LNCaP clone FGC (cell line): Measurements from ENCODE around the gene TRAF2.
A peak's percentile ranks its signal among the peaks of the same experiment; 100 is the strongest.
"Not testable (repeated sequence)": the region's sequence is repeated elsewhere in the genome, so short reads cannot be mapped to it uniquely, and the experiment has no call there.

Experiments
- DNase-seq: peaks from one replicate; pipeline ENCODE4 v3.0.0-alpha.2; 2011; ENCODE audit warnings: low read depth
- H3K4me3 ChIP-seq: 2 replicates; pipeline ENCODE4 v1.5.1; 2011; ENCODE audit warnings: mild to moderate bottlenecking, low read depth, low read length, control low read depth
- CTCF ChIP-seq: IDR thresholded peaks from 2 replicates; pipeline ENCODE4 v1.5.1; 2012; ENCODE audit warnings: mild to moderate bottlenecking; ENCODE audit not compliant: control insufficient read depth, insufficient read depth; ENCODE audit errors: extremely low read depth

The TRAF2 gene

GRCh38 chr9:136840877-136841645, 45.3 kb upstream of the TRAF2 start:
- TF ChIP-seq CTCF: no peak
- DNase-seq: peak; percentile 74

GRCh38 chr9:136841646-136842379, 44.5 kb upstream of the TRAF2 start:
- DNase-seq: peak; percentile 58
- peak overlapping the region; percentile 50 for H3K4me3 ChIP-seq

More at GRCh38 chr9:136840877-136841645, 45.3 kb upstream of the TRAF2 start:
- H3K4me3 ChIP-seq: peak overlapping the region; percentile 50; the same call in 1 of the 2 replicates

- peak; percentile 38 for DNase-seq
- TF ChIP-seq CTCF: peak; percentile 84
- H3K4me3 ChIP-seq: peak within 1 kb of the TSS; percentile 50
Measured at GRCh38 chr9:136842380-136842948, 43.9 kb upstream of the TRAF2 start, which contains the start of gene AJM1. AJM1 (plus strand) TSS chr9:136842478; CDS start chr9:136844415, 1,937 bp downstream.

- not testable (repeated sequence) for DNase-seq
Measured at GRCh38 chr9:136843159-136843800, 43.0 kb upstream of the TRAF2 start.

GRCh38 chr9:136843801-136844740, 42.2 kb upstream of the TRAF2 start:
- peak overlapping the region; percentile 40 for H3K4me3 ChIP-seq
- peak; percentile 46 for TF ChIP-seq CTCF
- not testable (repeated sequence) for DNase-seq

More at GRCh38 chr9:136843159-136843800, 43.0 kb upstream of the TRAF2 start:
- peak overlapping the region; percentile 40 for H3K4me3 ChIP-seq

- TF ChIP-seq CTCF: no peak
- no peak overlapping the region for H3K4me3 ChIP-seq
- no peak for DNase-seq
Measured at GRCh38 chr9:136844761-136845464, 41.4 kb upstream of the TRAF2 start.
